SW480 (cell line): ENCODE results near the gene ASB8.
"Not testable (repeated sequence)": the region's sequence is repeated elsewhere in the genome, so short reads cannot be mapped to it uniquely, and the experiment has no call there.

Experiments used
- DNase-seq: peaks from one replicate; pipeline ENCODE4 v3.0.0-alpha.2; 2016; ENCODE audit warnings: low spot score

Gene ASB8

DNA sequence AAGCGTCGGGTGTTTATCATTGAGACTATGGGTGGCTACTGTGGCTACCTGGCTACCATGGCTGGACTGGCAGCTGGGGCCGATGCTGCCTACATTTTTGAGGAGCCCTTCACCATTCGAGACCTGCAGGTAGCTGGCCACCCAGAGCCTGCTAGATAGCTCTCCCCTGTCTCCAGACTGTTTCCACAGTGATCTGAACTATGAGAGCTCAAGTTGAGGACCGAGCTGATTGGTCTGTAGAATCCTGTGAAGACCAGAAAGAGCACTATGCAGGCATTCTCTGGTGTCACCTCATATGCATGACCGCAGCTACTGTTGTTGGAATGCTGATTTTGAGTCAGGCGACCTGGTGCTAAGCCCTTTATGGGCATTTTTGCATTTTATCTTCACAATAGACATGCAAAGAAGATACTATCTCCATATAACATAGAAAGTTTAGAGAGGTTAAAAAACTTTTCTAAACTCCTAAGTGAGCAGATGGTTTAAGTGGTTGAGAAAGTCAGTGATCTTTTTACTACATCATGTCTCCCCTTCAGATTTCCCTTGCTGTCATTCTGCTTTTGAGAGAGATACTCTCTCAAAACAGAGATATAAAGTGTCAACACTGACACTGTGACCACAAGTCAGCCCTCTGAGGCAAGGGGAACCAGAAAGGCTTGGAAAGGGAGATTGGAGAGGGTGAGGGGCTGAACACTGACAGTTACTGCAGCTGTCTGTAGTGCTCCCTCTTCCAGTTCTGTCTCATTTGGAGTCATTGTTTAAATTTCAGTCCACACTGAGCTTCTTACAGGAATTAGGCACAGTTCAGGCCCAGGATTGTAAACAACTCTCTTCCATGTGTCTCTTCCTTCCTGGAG is 14.3 kb downstream of the ASB8 start:
- no peak for DNase-seq

DNA sequence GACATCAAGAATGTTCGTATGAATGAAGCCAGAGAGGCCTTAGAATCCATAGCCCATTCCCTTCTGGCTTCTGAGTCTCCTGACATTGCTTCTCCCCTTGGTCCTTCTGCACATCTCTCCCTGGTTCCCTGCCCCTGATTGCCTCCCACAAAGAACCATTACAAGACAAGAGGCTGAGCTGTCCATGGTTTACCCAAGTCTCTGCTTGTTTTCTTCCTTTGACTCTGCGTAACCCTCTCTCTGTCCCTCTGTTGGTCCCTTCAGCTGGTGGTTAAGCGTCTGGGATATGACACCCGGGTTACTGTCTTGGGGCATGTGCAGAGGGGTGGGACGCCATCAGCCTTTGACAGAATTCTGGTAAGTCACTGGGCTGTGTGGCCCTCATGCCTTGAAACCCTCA is 22.3 kb downstream of the ASB8 start:
- no peak for DNase-seq

DNA sequence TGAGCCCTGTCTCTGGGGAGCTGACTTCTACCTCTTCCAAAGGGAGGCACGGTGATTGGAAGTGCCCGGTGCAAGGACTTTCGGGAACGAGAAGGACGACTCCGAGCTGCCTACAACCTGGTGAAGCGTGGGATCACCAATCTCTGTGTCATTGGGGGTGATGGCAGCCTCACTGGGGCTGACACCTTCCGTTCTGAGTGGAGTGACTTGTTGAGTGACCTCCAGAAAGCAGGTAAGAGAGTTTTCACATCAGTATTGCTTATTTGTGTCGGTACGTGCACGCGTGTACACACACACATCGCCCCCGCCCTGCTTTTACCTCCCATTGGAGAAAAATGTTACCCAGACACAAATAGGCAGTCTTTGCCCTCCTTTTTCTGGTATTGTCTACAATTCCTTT is 24.5 kb downstream of the ASB8 start:
- DNase-seq = peak; percentile 15

DNA sequence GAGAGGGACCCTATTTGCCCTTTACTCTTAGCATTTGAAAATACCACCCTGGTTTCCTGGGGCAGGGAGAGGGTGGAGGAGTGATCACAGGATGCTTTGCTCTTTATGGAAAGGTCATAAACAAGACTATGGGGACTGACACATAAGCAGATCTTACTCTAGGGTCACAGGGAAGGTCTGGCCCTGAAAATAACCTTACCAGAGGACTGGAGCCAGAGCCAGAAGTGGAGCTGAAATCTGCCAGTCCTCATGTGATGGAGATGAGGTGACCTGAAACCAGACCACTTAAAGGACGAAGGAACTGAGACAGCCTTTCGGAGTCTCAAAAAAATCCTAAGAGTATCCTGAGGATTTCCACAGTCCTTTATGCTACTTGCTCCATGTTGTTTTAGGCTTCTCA is 25.8 kb downstream of the ASB8 start:
- DNase-seq = no peak

DNA sequence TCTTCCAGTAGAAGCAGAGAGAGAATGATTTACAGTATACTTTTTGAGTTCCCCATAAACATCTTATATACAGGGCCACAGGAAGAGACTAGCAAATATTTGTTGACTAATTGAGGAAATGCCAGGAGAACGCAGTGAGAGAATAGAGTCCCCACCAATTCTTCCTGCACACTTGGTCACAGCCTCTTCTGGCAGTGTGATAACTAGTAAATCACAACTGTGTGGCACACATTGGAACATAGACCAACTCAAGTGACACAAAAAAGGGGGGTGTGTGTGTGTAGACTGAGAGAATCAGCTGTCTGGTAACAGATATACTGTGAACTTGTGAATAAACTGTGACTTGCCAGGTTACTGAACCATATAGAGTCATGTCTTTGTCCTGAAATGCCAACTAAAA is 27.9 kb downstream of the ASB8 start:
- no peak for DNase-seq

DNA sequence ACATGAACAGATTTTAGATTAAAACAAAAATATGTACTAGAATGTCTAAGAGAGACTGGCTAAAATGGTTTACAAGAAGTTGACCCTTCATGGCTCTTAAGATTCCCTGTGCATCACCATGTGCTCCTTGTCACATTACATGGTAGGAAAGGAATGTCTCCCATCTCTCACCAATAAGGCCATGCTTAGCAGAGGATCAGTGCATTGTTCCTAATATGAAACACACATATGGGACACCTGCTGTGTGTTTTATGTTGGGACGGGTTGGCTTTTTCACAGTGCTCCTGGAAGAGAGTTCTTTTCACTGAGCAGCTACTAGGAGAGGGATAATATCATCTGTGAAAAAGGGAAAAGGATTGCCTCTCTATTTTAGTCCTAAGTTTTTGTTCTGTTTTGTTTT is 28.5 kb downstream of the ASB8 start:
- DNase-seq = no peak

DNA sequence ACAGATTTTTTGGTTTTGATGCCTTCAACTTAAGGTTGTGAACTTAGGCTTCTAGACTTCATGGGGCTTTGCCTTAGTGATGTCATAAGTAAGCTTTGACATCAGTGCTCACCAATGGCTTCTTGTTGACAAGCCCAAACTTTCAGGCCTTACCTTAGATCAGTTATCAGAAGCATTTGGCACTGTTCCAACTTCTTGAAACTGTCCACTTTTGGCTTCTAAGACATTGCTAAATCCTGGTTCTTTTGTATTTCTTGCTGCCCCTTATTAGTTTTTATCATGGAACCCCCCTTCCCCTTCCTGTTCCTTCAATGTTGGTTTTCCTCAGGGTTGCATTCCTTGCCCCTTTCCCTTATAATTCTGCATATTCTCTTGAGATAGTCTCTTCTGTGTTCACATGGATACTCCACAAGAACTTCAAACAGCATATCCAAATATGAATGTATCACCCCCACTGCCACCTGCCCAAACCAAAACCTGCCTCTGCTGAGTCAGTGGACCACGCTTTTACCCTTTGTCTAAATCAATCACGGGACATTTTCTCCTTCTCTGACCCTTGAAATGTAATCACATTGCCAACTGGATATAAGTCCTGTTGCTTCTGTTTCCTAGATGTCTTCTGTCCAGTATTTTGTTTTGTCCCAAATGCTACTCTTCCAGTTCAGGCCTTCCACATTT is 30.2 kb downstream of the ASB8 start:
- DNase-seq = no peak

DNA sequence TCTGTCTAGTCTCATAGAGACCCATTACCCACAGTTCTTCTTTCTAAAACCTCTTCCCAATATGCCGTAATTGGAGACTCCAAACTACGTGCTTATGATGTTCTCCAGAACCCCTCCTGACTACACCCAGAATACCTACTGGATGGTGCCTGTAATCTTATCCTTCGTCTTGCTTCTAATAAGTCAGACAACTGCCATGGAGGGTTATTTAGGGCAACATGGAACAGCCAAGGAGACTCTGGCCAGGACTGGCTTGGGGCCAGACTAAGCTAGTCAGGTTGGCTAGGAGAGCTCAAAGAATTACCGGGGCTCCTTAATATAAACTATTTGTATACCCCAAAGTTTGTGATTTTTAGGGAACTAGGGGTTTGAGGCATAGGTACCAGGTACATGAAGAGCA is 31.3 kb downstream of the ASB8 start:
- no peak for DNase-seq

DNA sequence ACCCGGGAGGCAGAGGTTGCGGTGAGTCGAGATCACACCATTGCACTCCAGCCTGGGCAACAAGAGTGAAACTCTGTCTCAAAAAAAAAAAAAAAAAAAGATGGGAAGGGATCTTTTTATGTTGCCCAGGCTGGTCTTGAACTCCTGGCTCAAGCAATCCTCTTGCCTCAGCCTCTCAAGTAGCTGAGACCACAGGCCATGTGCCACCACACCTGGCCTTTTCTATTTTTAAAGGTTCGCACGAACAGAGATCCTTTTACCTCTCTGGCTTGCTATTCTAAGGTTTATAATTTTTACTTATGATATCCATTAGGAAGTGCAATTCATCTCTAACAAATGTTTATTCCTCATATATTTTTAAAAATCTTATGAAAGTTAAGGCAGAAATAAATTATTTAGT is 31.8 kb downstream of the ASB8 start:
- DNase-seq = not testable (repeated sequence)

DNA sequence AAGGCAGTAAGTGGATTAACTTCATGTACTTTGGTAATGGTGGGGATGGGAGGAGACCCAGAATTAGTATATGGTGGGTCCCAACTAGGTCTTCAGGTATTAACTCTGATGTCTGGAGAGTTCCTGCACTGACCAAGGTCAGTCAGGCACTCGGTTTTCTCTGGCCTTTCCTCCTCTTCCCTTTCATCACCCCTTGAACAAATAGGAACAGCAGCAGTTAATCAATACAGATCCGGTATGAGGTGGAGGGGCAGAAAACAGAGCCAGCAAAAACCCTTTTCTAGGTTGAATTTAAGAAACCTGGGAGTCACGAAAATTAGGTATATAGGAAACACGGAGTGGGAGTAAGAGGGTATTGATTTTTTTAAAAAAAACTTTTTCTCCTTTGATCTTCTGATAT is 34.1 kb downstream of the ASB8 start:
- DNase-seq = no peak

DNA sequence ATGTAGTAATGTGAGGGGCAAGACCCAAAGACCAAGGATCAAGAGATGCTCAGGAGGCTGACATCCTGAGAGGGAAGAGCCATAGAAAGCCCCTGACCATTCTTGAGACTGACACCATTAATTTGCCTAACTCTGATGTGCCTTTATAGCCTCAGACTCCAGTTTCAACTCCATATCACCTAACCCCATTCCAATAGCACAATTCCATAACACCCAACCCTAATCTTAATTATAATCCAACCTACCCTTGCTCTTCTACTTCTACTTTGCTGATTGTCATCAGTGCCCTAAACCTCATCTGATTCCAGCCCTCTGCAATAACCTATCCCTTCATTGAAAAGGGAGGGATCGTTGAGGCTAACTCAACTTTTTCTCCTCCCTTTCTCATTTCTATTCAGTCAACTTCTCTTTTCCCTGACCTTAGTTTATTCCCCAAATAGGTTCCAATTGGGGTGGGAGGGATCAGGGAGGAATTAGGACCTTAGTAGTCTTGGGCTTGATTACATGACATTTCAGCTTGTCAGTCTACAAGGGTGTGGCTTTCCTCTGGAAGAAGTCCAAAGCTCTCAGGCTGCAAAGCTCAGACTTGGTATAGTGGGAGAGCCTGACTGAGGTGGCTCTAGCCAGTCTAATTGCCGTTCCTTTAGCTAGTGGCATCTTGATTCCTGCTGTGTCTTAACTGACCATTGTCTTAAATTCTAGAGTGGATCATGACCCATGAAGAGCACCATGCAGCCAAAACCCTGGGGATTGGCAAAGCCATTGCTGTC is 35.1 kb downstream of the ASB8 start:
- no peak for DNase-seq

DNA sequence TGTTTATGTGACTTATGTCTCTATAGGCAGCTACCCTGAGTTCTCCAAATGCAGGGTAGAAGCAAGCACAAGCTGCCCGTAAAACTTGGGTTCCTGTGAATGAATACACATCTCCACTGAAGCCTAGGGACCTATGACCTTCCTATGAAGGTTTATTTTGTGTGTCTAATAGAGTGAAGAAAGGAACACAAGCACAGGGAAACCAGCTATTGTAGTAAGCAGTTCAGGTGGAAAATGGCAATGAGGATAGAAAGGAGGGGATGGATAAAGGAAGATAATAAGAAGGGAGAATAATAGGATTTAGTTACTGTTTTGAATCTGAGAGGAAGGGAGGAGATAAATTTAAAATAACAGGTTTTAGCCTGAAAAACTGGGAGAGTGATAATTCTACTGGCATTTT is 35.8 kb downstream of the ASB8 start:
- DNase-seq = no peak

DNA sequence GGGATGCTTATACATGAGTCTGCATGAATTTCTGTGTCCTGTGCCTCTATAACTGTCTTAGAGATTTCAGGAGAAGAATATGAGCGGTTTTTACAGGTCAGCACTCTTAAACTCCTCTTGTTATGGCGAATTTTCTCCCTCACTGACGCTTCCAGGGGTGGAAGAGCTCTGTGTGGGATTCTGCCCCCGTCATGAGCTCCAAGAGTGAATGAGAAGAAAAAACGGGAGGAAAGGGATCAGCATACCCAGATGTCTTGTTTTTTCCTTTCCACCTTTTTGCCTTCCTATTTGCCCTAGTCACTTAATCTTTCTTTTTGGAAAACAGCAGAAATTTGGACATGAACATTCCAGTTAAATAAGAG is 37.5 kb downstream of the ASB8 start:
- no peak for DNase-seq

DNA sequence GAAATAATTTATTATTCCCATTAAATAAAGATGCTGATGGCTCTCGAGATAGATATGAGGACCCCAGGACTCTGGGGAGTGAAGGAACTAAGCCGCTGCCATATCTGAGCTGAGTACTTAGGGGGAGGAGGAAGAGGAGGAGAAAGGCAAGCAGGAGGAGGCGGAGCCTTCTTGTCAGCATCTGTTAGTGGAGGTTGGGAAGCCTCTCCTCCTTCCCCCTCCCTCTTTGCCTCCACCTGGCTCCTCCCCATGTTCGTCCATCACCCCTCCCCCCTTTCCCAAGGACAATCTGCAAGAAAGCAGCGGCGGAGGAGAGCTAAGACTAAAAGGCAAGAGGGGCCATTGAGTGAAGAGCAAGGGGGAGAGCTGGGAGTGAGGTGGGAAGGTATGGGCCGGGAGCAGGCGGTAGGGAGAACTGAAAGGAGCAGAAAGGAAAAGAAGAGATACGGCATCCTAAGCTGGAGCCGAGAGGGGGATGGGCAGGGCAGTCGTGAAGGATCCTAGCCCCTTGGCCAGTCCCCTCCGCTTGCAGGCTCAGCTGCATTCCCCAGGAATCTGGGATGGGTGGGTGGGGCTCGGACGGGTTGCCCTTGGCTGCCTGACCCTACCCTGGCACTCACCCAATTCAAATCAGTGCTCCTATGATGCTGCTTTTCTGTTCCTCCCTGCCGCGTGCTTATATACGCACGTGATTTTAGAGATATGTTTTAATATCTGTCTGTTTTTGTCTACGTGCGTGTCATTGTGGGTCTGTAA is 38.1 kb downstream of the ASB8 start, which contains the start of gene PFKM:
PFKM (plus strand) TSS at position 287 of the 756 bp plus-strand sequence. CDS start 3,411 bp downstream, outside the sequence.
- DNase-seq = peak; percentile 90

DNA sequence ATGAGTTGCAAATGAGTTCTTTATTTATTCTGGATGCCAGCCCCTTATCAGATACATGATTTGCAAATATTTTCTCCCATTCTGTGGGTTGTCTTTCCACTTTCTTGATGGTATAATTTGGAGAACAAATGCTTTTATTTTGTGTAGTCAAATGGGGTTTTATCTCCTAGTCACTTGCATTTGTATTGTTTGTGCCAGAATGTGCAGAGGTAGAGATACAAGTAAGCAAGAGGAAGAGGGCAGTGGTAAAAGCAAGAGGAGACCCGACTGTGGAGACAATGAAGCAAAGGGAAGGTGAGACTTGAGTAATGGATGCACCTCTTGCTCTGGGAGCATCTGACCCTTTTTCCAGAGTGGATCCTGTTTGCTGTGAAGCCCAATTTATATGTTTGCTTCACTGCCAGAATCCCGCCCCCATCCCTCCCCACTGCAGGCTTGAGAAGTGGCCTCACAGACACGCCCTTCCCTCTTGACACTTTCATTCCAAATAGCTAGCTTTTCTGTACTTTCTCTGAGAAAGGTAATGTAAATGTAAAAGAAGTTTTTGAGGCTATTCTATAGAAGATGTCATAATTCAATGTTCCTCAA is 38.9 kb downstream of the ASB8 start:
- DNase-seq = no peak

DNA sequence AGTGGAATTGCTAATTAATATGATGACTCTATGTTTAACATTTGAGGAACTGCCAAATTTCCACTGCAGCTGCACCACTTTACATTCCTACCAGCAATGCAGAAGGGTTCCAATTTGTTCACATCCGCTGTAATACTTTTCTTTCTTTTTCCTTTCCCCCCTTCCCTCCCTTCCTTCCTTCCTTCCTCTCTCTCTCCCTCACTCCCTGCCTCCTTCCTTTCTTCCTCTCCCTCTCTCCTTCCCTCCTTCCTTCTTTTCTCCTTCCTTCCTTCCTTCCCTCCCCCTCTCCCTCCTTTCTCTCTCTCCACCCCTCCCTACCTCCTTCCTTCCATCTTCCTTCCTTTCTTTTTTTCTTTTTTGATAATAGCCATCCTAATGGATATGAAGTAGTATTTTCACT is 41.4 kb downstream of the ASB8 start:
- DNase-seq = no peak

DNA sequence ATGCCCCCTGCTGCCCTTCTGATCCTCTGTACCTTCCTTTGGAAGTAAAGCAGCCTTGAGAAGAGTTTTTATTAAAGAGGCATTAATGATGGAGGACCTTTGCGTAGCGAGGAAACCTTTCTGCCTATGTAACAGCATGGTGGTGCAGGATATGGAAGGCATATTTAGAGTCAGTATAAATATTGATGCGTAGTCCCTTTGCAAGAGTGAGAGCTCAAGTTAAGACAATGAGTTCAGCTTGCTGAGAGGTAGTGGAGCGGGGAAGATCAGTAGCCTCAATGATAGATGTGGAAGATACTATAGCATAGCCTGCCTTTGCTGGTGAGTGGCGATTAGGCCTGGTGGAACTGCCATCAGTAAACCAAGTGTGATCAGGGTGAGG is 46.0 kb downstream of the ASB8 start:
- not testable (repeated sequence) for DNase-seq

DNA sequence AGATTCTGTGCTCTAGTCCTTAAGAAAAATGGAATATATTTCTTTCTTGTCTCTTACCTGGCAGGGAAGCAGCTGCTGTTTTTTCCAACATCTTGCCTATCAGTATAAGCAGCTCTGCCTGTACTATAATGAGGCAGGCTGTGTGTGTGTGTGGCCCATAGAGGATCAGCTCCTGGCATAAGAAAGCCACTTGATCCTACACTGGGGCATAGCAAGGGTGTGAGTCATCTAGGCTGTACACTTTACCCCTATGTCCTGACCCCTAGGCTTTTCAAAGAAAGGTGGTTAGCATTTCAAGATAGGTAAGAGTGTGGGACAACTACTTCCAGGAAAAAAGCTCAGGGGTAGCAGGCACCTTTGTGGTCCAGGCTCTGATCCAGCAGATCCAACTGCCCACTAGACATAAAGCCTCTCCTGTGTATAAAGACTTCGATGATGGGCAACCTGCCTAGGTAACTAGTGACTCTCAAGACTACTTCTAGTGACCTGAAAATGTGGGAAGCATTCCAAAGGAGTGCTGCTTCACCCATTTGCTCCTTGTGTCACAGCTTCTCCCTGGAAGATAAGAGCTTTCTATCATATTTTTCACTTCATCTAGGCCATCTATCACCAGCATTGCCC is 46.5 kb downstream of the ASB8 start:
- DNase-seq = no peak

DNA sequence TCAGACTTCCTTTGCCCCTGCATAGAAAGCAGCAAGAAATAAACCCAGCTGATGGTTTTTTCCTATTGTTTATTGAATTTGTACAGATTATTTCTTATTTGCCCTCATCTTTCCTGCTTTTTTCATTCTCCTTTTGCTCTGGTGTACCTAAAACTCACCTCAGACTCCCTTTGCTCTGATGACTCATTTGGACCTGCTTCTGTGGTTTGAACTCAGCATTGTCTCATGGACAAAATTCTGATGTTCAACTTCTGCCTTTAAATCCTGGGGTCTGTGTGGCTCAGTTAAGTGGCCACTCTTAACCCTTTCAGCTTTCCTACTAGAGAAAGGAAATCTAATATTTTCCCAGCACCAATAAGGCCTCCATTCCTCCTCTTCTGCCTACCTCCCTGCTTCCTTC is 47.9 kb downstream of the ASB8 start:
- DNase-seq = no peak

DNA sequence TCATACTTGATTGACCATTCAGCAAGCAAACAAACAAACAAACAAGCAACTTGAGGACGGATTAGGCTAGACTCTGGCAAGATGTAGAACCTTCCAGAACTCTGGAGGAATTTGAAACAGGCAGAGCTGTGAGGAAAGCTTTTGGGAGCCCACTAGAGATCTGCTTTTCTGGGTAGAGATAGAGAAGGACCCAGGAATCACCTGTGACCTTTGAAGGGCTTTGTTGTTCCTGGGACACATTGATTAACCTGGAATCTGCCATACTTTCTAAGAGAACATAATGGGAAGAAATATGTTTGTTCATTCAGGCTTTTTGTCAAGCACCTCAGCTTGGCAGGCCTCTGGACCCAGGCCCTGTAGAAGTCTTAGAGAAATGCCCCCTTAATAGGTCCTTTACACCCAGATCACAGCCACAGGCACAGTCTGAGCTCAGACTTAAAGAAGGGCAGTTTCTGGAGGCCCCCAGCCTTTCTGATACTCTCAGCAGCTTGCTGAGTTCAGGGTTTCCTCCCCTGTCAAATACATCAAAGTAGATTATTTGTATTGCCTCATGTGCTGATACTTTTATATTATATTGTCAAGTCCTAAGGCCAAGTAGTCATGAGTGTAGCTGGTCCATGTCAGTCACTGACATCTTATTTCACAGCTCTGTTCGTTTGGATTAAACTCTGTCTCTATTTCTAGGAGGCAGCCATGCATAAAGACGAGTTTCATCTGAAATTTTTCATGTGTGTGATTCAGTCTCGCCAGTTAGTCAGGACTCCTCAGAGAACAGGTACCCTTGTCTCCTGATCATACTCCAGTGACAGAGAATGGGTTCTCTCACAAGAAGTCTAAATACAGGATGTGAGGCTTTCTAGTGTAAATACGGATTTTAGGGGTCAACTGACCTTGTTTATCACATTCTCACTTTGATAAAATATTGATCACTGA is 50.4 kb downstream of the ASB8 start:
- no peak for DNase-seq
